GM12875 (cell line): ENCODE data around the gene ZNF215.
"Not testable (repeated sequence)": the region's sequence is repeated elsewhere in the genome, so short reads cannot be mapped to it uniquely, and the experiment has no call there.

Experiments
- H3K4me3 ChIP-seq: one replicate; pipeline ENCODE4 v1.5.1; 2011; ENCODE audit warnings: low read depth, low read length, control low read depth
- TF ChIP-seq, protein P1 (sequence below): IDR thresholded peaks from 2 replicates; pipeline ENCODE4 v1.5.1; 2011; ENCODE audit warnings: low read depth, mild to moderate bottlenecking, control low read depth, inconsistent platforms, low read length, moderate library complexity, borderline replicate concordance; ENCODE audit not compliant: insufficient read depth

ZNF215 gene

DNA sequence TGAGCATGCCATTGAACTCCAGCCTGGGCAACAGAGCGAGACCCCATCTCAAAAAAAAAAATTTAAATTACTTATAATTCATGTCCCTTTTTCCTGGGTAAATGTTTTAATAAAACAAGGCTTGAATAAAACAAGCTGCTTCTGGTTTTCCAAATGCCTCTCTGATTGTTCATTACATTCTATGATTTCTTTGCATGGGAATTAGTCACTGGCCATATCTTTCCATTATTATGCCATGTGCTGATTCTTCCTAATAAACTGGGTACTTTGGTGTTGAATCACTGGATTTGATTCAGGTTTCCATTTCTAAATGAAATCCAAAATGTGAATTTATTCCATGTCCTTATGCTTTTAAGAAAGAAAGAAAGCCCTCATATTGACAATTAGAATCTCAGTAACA, 42.6 kb downstream of the ZNF215 start:
- TF ChIP-seq, protein P1, sequence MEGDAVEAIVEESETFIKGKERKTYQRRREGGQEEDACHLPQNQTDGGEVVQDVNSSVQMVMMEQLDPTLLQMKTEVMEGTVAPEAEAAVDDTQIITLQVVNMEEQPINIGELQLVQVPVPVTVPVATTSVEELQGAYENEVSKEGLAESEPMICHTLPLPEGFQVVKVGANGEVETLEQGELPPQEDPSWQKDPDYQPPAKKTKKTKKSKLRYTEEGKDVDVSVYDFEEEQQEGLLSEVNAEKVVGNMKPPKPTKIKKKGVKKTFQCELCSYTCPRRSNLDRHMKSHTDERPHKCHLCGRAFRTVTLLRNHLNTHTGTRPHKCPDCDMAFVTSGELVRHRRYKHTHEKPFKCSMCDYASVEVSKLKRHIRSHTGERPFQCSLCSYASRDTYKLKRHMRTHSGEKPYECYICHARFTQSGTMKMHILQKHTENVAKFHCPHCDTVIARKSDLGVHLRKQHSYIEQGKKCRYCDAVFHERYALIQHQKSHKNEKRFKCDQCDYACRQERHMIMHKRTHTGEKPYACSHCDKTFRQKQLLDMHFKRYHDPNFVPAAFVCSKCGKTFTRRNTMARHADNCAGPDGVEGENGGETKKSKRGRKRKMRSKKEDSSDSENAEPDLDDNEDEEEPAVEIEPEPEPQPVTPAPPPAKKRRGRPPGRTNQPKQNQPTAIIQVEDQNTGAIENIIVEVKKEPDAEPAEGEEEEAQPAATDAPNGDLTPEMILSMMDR, result no peak

DNA sequence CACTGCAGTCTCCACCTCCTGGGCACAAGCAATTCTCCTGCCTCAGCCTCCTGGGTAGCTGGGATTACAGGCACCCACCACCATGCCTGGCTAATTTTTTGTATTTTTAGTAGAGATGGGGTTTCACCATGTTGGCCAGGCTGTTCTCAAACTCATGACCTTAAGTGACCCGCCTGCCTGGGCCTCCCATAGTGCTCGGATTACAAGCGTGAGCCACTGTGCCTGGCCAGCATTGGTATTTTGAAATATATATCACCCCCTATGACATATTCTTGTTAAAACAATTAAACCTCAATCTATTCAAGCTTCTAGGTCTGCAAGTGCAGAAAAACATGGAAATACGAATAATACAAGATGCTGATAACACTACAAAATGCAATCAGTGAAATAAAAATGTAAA, 43.6 kb downstream of the ZNF215 start:
- not testable (repeated sequence) for H3K4me3 ChIP-seq

More for the DNA sequence above, 42.6 kb downstream of the ZNF215 start:
- no peak overlapping the region for H3K4me3 ChIP-seq

DNA sequence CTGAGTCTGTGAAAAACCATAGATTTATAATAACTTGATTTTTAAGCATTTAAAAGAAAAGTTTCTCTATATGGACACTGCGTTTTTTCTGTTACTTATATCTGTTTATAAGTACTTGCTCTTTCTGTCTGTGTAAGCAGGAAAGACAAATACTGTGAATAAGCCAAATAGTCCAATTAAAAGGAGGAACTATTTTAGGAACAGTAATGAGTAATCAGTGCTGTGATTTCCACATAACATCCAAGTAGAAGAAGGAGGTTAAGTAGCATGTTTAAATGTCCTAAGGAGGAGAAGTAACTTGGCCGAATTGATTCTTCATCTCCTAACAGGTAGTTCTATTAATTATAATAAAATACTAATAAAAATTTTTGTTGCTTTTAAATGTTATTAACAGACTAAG, 53.1 kb downstream of the ZNF215 start:
- no peak overlapping the region for H3K4me3 ChIP-seq
- TF ChIP-seq, protein P1, result no peak

DNA sequence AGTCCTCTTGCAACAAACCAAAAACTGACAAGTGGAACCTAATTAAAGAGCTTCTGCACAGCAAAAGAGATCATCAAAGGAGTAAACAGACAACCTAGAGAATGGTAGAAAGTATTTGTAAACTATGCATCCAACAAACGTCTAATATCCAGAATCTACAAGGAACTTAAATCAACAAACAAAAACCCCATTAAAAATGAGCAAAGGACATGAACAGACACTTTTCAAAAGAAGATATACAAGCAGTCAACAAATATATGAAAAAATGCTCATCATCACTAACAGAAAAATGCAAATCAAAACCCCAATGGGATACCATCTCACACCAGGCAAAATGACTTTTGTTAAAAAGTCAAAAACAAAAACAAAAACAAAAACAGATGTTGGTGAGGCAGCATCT, 60.3 kb downstream of the ZNF215 start:
- no peak overlapping the region for H3K4me3 ChIP-seq
- TF ChIP-seq, protein P1, result no peak

DNA sequence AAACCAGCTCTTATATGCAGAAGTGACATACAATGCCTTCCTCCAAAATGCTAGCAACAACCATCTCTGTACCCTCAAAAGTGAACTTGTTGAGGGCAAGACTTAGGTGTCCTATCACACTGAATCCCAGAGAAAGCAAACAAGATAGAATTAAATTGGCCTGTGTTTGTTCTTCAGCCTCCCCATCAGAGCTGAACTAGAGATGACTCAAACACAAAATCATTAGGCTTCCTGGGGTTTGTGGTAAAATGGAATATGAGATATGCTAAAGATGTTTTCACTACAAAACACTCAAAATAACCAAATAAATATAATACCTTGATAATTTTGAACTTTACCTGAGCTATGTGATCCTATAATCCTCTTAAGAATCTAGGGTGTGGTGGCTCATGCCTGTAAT, 62.3 kb downstream of the ZNF215 start:
- TF ChIP-seq, protein P1, result no peak
- H3K4me3 ChIP-seq, result no peak overlapping the region

DNA sequence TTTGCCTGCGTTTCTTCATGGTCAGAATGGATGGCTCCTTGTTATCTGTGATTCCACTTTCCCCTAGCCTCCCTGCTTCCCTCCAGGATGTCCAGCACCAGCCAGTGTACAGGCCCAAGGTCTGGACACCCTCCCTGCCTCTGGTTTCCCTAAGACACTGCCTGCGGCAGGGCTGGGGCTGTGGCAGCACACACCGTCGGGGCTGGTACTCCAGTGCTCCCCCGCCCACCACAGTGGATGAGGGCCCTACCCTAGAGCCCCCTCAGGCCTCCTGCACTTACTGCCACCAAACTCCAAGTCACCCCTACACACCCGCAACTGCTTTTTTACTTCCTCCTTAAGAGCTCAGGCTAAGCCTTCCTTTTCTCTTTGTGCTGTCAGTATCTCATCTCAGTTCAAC, 65.0 kb downstream of the ZNF215 start:
- no peak overlapping the region for H3K4me3 ChIP-seq

DNA sequence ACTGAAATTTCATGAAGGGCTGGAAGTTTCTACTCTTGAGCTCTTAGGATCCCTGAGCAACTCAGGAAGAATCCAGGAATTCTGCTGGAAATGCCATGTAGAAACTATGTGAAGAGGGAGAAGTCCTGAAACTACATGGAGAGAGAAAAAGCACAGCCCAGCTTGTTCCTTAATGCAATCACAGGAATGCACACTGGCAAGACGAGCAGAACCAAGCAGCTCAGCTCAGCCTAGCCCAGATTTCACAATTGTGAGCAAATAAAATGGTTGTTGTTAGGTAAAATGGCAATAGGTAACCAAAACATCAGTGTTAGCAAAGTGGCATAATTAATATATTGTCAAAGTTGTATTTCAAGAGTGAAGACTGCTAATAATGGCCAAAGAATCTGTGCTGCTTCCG, 65.8 kb downstream of the ZNF215 start:
- TF ChIP-seq, protein P1, result no peak
- H3K4me3 ChIP-seq, result no peak overlapping the region

More for the DNA sequence above, 65.0 kb downstream of the ZNF215 start:
- TF ChIP-seq, protein P1, result no peak
